Measurements from ENCODE around the gene HOOK1.

DNA sequence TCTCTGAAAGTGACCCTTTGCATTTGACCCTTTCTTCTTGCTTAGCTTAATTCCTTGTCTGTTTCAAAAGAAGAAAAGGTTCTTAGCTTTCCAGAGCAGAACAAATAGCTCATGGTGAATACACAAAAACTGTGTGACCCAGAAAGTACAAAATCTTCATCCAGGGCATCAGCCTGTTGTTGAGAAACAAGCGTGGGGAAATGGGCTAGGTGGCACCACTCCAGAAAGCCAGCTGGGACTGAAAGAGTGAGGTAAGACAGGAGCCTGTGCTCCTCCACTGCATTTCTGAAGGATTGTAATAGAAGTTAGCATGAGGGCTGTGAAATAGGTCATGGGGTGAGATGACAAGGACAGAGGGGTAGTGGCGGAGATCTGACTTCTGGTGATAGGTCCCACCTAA is 66.0 kb downstream of the HOOK1 start:
- TF ChIP-seq CTCF (IDR thresholded peaks at IDR 0.05) (no peak), POLR2AphosphoS5 (IDR thresholded peaks at IDR 0.05) (no peak), POLR2A (IDR thresholded peaks at IDR 0.05) (no peak), EP300 (IDR thresholded peaks at IDR 0.05; ENCODE audit: low read depth) (no peak)

Data from transverse colon (tissue), 4 donors.